Prostate gland (tissue), 2 donors: ENCODE data around the gene HDLBP. TPM values are rescaled to one million over a fixed set of nuclear protein-coding genes. Genes with fewer than 3 reads are reported as not detected.

Experiments used
- DNase-seq: peaks from one replicate; pipeline ENCODE4 v3.0.0-alpha.2; 2019; ENCODE audit warnings: low spot score
- H3K27ac ChIP-seq, 2 donors: fragments of 200-600 bp; sonication (generic); 2 replicates each; pipeline ENCODE4 v1.5.1; 2017 to 2019
- H3K27me3 ChIP-seq: fragments of 200-600 bp; sonication (generic); replicated peaks from 2 replicates; pipeline ENCODE4 v1.5.1; 2019; ENCODE audit not compliant: insufficient read depth
- H3K36me3 ChIP-seq, 2 donors: fragments of 200-600 bp; sonication (generic); 1 replicate in 1 of 2; 2 replicates in 1 of 2; pipeline versions ENCODE4 v1.5.1 to v1.8.1; 2017 to 2019
- H3K4me1 ChIP-seq: fragments of 200-600 bp; sonication (generic); replicated peaks from 2 replicates; pipeline ENCODE4 v1.5.1; 2019
- H3K4me3 ChIP-seq, 2 donors: fragments of 200-600 bp; sonication (generic); 2 replicates each; pipeline ENCODE4 v1.5.1; 2017 to 2019
- H3K9me3 ChIP-seq: fragments of 200-600 bp; sonication (generic); 2 replicates; pipeline ENCODE4 v1.5.1; 2017
- POLR2A ChIP-seq: fragments of 450-650 bp; IDR thresholded peaks from one replicate; pipeline ENCODE4 v1.6.1; 2016; ENCODE audit warnings: antibody characterized with exemption, mild to moderate bottlenecking
- POLR2AphosphoS5 ChIP-seq: sonication (generic); formaldehyde crosslinking; IDR thresholded peaks from one replicate; pipeline ENCODE4 v1.6.1; 2017; ENCODE audit warnings: antibody characterized with exemption
- WGBS: methylation state at CpG from one replicate; pipeline ENCODE4 v1.1.5; 2018; 5-methylcytosine and 5-hydroxymethylcytosine counted together
- intact Hi-C: fragments of 100-400 bp; cut with DNase I; formaldehyde crosslinking; loops from one replicate; pipeline ENCODE4 v1.14.2; 2022
- total RNA-seq, 2 donors: library from RNA; depleted of rRNA; stranded (reverse); fragments of >200 nt; gene quantifications; one replicate each; pipeline ENCODE4 v1.1.0, GENCODE V29; 2016
- TF ChIP-seq, protein P1 (sequence below), 4 experiments: fragments of 200-600 bp in 2 of 4; fragments of 450-650 bp in 2 of 4; sonication (generic) in 2 of 4; IDR thresholded peaks; 1 replicate in 3 of 4; 2 replicates in 1 of 4; pipeline ENCODE4 v1.5.1; 2016 to 2019; ENCODE audit warnings: antibody characterized with exemption in 4 of 4, mild to moderate bottlenecking in 2 of 4, moderate library complexity in 2 of 4

The HDLBP gene
- total RNA-seq, 2 donors from 2014 or later: 529 to 612 TPM

GRCh38 chr2:241308832-241309500, 6.5 kb downstream of the HDLBP start:
- intact Hi-C loops: no loop called here
- Histone ChIP-seq H3K36me3 (no peaks in the 10 kb centered on the region), H3K27ac (no peak overlapping the region), H3K4me3 (no peak overlapping the region), H3K27me3 (no peaks in the 10 kb centered on the region), H3K9me3 (no peaks in the 10 kb centered on the region), H3K4me1 (no peaks in the 10 kb centered on the region)
- WGBS: 86% methylated on average over 18 of the region's 18 CpGs
- TF ChIP-seq, protein P1, sequence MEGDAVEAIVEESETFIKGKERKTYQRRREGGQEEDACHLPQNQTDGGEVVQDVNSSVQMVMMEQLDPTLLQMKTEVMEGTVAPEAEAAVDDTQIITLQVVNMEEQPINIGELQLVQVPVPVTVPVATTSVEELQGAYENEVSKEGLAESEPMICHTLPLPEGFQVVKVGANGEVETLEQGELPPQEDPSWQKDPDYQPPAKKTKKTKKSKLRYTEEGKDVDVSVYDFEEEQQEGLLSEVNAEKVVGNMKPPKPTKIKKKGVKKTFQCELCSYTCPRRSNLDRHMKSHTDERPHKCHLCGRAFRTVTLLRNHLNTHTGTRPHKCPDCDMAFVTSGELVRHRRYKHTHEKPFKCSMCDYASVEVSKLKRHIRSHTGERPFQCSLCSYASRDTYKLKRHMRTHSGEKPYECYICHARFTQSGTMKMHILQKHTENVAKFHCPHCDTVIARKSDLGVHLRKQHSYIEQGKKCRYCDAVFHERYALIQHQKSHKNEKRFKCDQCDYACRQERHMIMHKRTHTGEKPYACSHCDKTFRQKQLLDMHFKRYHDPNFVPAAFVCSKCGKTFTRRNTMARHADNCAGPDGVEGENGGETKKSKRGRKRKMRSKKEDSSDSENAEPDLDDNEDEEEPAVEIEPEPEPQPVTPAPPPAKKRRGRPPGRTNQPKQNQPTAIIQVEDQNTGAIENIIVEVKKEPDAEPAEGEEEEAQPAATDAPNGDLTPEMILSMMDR (IDR thresholded peaks at IDR 0.05): no peak
- no peak for TF ChIP-seq POLR2A
- TF ChIP-seq POLR2AphosphoS5: no peak
- DNase-seq: no peak

DNA sequence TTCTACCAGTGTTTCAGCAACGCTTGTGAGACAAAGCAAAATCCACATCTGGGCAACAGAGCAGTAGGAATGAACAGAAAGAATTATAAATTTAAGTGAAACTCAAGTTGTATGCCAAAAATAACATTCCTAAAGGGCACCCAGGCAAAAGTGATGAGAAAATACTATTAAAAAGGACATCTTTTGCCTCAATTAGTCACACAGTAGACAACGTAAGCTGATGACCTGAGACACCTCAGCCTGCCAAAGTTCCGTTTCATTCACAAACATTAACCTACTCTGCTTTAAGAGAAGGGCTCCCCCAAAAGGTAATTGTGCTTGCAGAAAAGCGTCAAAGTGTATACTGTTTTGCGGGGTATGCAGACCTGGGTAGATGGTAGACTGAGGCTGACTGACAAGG, 7.2 kb downstream of the HDLBP start:
- no peaks in the 10 kb centered on the region for H3K27me3 ChIP-seq
- 87% methylated on average over 5 of the region's 5 CpGs for WGBS
- DNase-seq: no peak
- no peak overlapping the region for H3K4me3 ChIP-seq
- intact Hi-C loops: no loop called here
- H3K9me3 ChIP-seq: no peaks in the 10 kb centered on the region
- no peak for TF ChIP-seq POLR2A
- no peak for TF ChIP-seq POLR2AphosphoS5
- TF ChIP-seq, protein P1 (IDR thresholded peaks at IDR 0.05): no peak
- H3K27ac ChIP-seq: no peak overlapping the region
- no peaks in the 10 kb centered on the region for H3K36me3 ChIP-seq
- no peaks in the 10 kb centered on the region for H3K4me1 ChIP-seq

DNA sequence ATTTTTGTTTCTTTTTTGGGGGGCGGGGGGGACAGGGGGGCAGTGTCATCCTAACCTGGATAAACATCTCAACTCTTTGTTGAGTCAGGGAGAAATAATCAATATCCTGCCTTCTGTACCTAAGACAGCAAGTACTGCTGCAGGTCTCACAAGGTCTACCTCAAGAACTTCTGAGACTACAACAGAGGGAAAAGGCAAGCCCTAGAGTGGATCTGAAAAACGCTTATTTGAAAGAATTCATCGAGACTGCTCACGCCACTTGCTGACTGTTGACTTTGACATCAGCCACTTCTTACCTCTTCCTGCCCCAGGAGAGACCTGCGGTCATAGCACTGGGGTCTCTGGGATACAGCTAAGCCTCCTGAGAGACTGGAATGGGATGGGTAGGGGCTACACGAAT, 8.4 kb downstream of the HDLBP start:
- 87% methylated on average over 6 of the region's 6 CpGs for WGBS
- no peak overlapping the region for H3K27ac ChIP-seq
- H3K27me3 ChIP-seq: no peaks in the 10 kb centered on the region
- H3K36me3 ChIP-seq: no peaks in the 10 kb centered on the region
- intact Hi-C loops: no loop called here
- no peaks in the 10 kb centered on the region for H3K4me1 ChIP-seq
- TF ChIP-seq, protein P1 (IDR thresholded peaks at IDR 0.05): no peak
- TF ChIP-seq POLR2A (no peak), POLR2AphosphoS5 (no peak)
- no peak overlapping the region for H3K4me3 ChIP-seq
- DNase-seq: no peak
- no peaks in the 10 kb centered on the region for H3K9me3 ChIP-seq

GRCh38 chr2:241304039-241304670, 11.3 kb downstream of the HDLBP start:
- TF ChIP-seq, protein P1 (IDR thresholded peaks at IDR 0.05): no peak
- no peak for TF ChIP-seq POLR2AphosphoS5
- WGBS: 78% methylated on average over 5 of the region's 5 CpGs
- Histone ChIP-seq H3K4me1 (no peaks in the 10 kb centered on the region), H3K36me3 (no peaks in the 10 kb centered on the region), H3K27ac (no peak overlapping the region), H3K9me3 (no peaks in the 10 kb centered on the region), H3K27me3 (no peaks in the 10 kb centered on the region), H3K4me3 (no peak overlapping the region)
- intact Hi-C loops: no loop called here
- DNase-seq: no peak
